Choroid plexus epithelial cell (primary cell): ENCODE measurements around the gene EGFLAM.
A peak's percentile ranks its signal among the peaks of the same experiment; 100 is the strongest.

Experiments
- DNase-seq: peaks from one replicate; pipeline ENCODE4 v3.0.0-alpha.2; 2010; ENCODE audit warnings: low read depth
- H3K4me3 ChIP-seq: 2 replicates; pipeline ENCODE4 v1.5.1; 2011; ENCODE audit warnings: low read depth, mild to moderate bottlenecking, control low read depth, low read length, moderate library complexity
- CTCF ChIP-seq: conservative IDR thresholded peaks from 2 replicates; pipeline ENCODE4 v1.5.1; 2011; ENCODE audit warnings: low read depth, mild to moderate bottlenecking, control low read depth, inconsistent platforms, low read length, moderate library complexity

EGFLAM gene

GRCh38 chr5:38458174-38458573, 199.8 kb downstream of the EGFLAM start:
- no peak overlapping the region for H3K4me3 ChIP-seq
- no peak for DNase-seq

GRCh38 chr5:38462976-38463633, 204.7 kb downstream of the EGFLAM start:
- no peak overlapping the region for H3K4me3 ChIP-seq
- DNase-seq = no peak
- no peak for TF ChIP-seq CTCF

More at GRCh38 chr5:38458174-38458573, 199.8 kb downstream of the EGFLAM start:
- no peak for TF ChIP-seq CTCF

- peak; percentile 87 for DNase-seq
- H3K4me3 ChIP-seq = no peak overlapping the region
- no peak for TF ChIP-seq CTCF
These were observed 205.5 kb downstream of the EGFLAM start for GRCh38 chr5:38463634-38464521.

GRCh38 chr5:38465061-38465460, 206.7 kb downstream of the EGFLAM start:
- DNase-seq = peak; percentile 82
- no peak overlapping the region for H3K4me3 ChIP-seq
- no peak for TF ChIP-seq CTCF

- no peak overlapping the region for H3K4me3 ChIP-seq
- TF ChIP-seq CTCF = no peak
- no peak for DNase-seq
These were observed 207.5 kb downstream of the EGFLAM start for GRCh38 chr5:38465702-38466423.

- no peak overlapping the region for H3K4me3 ChIP-seq
- peak; percentile 99 for DNase-seq
- no peak for TF ChIP-seq CTCF
These were observed 208.2 kb downstream of the EGFLAM start for GRCh38 chr5:38466424-38467189.
